ENCODE measurements around the gene PARL.

Gene PARL

GRCh38 chr3:183818041-183818620, 66.5 kb downstream of the PARL start:
- no peak for DNase-seq (ENCODE audit: low spot score)

GRCh38 chr3:183817639-183818038, 67.0 kb downstream of the PARL start:
- no peak for DNase-seq (ENCODE audit: low spot score)

- no peak for DNase-seq (ENCODE audit: low spot score)
Observed at GRCh38 chr3:183816681-183817510, 67.8 kb downstream of the PARL start.

DNA sequence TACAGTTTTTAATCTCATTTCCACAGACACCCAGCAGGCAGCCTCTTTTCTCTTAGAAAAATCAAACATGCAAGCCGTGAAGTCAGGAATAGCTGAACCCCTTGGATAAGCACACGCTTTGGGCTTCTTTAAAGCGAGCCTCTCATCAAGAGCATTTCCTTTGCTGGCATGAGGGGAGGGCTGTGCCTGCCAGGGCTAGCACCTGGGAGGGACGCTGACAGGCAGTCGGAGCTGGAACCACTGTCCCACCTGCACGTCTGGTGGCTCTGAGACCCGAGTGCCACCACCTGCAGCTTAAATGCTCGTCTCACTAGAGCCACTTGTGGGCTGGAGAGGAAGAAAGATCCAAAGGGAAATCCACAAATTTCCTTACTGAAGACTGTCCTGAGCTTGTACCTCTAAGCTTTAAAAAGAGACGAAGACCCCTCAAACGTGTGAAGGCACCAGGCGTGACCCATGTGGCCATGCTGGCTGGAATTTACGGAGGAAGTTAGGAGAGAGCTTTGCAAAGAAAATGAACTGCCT, 68.7 kb downstream of the PARL start:
- no peak for DNase-seq (ENCODE audit: low spot score)

GRCh38 chr3:183815563-183815940, 69.1 kb downstream of the PARL start:
- no peak for DNase-seq (ENCODE audit: low spot score)

DNA sequence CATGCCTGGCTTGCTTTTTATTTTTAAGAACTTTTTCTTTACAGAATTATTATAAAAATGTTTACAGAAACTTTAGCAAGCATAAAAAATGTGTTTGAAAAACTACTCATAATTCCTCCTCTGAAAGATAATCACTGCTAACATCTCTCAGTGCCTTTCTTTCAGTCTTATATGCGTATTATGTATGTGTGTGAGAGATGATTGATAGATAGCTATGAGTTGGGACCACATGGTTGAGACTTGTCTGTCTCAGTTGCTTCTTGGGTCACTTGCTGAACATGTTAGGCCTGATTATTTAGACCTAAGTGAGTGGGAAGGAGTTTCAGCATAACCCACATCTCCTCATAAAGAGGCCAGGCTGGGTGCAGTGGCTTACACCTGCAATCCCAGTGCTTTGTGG, 70.4 kb downstream of the PARL start:
- DNase-seq (ENCODE audit: low spot score): no peak

DNA sequence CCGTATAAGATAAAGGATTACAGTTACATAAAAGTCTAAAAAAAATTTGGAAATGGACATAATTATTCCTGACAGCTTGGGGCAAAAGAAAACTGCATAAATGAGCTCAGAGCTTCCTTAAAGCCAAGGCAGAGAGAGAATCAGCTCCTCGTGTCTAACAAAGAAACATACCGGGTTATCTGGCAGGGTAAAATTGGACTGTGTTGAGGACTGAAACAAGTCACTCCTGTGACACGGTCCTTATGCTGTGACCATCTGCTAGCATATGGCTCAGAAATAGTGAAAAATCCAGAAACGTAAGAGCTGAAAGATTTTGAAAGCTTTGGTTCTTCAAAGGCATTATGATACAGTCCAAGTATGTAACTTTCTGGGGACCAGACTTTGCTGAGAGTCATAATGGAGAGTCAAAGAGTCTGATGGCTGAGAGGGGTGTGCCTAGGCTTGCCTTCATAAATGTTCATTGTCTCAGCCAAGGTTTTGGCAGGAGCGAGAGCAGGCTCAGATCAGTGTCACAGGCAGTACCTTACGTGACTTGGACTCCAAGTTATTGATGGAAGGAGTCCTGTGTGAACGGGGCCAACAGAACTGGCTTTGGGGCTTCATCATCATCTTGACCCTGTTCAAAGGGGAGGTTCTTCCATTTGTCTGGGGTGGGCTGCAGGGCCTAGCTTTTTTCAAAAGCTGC, 71.8 kb downstream of the PARL start:
- DNase-seq (ENCODE audit: low spot score): no peak

DNA sequence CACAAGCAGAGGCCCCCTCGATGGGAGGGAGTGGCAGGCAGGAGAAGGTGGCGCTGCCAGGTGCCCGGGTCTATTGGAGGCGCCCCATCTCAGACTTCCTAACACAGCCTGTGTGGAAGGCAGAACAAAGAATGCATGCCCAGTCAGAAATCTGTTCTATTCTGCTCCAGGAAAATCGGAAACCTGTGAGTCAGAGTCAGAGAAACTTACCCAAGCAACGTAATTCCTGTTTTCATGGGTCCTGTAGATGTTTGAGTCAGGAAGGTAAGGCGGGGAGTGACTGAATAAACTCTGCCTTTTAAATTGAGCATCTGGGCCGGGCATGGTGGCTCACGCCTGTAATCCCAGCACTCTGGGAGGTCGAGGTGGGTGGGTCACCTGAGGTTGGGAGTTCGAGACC, 73.0 kb downstream of the PARL start:
- no peak for DNase-seq (ENCODE audit: low spot score)

- no peak for DNase-seq (ENCODE audit: low spot score)
Observed at GRCh38 chr3:183810643-183811594, 73.8 kb downstream of the PARL start.

DNA sequence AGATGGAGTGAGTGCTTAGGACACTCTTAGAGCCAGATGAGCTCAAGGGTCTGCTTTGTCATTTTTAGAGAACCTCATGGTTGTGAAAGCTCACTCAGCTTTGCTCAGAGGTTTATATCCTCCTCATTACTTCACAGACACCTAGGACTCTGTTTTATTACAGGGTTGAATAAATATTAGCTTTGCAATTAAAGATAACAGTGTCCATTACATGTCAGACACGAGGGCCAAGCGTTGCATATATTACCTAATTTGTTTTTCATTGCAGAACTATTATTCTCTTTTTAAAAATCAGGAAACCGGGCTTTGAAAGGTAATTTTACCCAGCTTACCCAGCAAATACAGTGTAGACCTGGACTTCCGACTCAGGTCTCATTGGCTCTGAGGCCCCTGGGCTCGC, 75.4 kb downstream of the PARL start:
- no peak for DNase-seq (ENCODE audit: low spot score)

- DNase-seq (ENCODE audit: low spot score): no peak
Observed at GRCh38 chr3:183808355-183808754, 76.3 kb downstream of the PARL start.

- DNase-seq (ENCODE audit: low spot score): no peak
Observed at GRCh38 chr3:183807881-183808280, 76.8 kb downstream of the PARL start.

DNA sequence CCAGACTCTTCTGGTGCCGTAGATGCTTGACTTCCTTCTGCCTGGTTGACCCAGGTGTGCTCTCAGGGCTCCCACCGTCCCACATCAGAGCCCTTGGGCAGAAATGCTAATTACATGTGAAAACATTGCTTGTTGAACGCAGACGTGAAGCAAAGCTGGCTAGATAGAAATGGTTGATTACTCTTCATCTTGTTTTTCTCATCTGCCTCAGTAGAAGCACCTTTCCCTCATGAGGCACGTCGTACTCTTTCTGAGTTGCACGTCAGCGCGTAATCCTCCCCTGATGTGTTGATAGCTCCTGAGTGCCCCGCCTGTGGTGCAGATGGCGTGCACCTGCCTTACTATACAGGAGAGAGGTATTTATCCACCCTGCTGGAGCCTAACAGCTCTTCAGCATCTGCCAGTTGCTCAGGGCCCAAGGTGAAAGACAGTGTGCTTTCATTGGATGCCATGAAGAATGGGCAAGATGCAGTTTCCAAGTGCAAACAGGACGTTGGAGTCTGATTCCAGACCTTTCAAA, 77.4 kb downstream of the PARL start:
- no peak for DNase-seq (ENCODE audit: low spot score)

- no peak for DNase-seq (ENCODE audit: low spot score)
Observed at GRCh38 chr3:183802989-183803388, 81.7 kb downstream of the PARL start.

- no peak for DNase-seq (ENCODE audit: low spot score)
Observed at GRCh38 chr3:183801601-183802000, 83.1 kb downstream of the PARL start.

DNA sequence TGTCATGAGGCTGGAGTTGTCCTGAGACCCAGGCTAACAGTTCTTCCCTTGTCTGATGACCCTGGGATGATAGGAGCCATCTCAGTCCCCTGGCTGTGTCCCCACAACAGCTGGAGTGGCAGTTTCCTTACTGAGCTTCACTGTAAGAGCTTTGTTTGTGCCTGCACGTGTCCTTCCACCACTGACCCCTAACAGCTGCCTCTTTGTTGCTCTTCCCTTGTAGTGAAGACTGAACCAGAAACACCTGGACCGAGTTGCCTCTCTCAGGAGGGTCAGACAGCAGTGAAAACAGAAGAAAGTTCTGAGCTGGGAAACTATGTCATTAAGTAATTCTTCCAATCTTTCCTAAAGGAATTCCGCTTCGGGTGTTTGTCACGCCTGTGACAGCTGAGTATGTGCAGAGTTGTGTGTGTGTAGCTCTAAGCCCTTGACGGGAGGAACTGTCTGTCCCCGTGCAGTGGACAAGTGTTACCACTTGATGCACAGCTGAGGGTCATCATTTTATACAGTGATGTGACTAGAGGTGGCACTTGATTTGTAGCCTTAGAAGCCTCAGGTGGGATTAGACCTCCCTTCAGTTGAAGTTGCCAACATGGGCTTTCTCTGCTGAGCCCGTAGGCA, 84.3 kb downstream of the PARL start:
- no peak for DNase-seq (ENCODE audit: low spot score)

DNA sequence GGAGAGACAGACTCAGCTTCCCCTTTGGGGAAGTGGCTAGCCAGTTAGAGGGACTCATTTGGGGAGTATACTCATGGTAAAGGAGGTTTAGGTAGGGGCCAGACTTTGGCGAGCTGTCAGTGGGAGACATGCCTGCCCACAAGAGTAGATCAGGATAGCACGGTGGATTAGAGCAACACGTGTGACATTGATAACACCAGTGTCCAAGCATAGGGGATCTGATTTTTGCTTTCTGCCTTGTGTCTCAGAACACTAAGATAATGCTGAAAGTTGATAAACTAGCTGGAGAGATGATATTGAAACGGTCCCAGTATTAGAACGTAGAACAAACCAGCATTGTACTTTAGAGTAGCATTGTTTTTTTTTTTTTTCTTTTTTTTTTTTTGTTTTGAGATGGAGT, 85.2 kb downstream of the PARL start:
- DNase-seq (ENCODE audit: low spot score): no peak

DNA sequence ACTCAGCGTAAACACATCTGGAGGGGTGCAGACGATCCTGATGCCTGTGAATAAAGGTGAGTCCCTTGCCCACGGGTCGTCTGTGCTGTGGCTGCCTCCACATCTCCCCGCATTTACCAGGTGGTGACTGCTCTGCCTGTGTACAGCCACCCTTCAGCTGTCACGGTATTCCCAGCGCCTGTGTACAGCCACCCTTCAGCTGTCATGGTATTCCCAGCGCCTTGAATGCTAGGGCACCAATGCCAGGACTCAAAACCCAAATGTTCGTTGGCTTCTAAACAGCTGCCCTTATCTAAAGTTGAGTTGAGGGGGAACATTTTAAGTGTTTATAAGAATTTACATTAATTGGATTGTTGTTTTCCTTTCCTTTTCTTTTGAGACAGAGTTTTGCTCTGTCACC, 86.7 kb downstream of the PARL start:
- DNase-seq (ENCODE audit: low spot score): no peak

DNA sequence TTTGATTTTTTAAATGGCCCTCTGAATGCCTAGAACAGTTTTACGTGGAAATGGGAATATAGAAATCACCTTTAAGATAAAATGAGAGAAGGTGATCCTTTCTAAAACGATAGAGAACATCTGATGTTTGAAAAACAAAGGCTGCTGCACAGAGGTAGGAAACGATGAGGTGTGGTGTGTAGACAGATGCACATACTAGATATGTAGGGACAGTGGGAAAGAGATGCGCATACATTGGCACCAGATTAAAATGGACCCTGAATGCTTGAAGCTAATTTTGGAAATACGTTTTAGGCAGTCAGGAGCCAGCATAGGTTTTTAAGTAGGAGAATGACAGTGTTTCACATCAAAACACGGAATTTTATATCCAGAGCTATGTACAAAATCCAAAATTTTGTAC, 88.3 kb downstream of the PARL start:
- no peak for DNase-seq (ENCODE audit: low spot score)

GRCh38 chr3:183794452-183794851, 90.2 kb downstream of the PARL start:
- DNase-seq (ENCODE audit: low spot score): no peak

DNA sequence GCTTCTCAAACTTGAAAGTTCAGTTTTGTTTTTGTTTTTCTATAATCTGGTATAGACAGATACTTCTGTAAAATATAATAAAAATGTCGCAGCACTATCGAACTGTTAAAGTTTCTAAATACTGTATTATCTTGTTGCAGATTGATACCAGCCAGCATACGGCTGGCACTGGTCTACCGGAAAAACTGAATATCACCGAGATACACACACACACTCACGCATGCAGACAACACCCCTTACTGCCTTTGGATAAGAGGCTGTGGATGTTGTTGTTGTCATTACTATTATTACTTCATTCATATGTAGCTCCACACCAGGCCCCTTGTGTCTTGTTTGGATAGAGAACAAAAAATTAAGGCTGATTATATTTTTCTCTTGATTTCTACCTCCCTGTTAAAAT, 91.7 kb downstream of the PARL start:
- DNase-seq (ENCODE audit: low spot score): no peak

All from COLO829 (cell line).